WTC11 (cell line): ENCODE data around the gene FHIP1A.

Experiments
- CTCF ChIP-seq: fragments of 200-600 bp; IDR thresholded peaks from 2 replicates; pipeline ENCODE4 v1.8.0; 2022; ENCODE audit warnings: antibody characterized with exemption
- MLX ChIP-seq: sonication (generic); formaldehyde crosslinking; IDR thresholded peaks from 2 replicates; pipeline ENCODE4 v1.8.1; 2023; ENCODE audit warnings: mild to moderate bottlenecking, missing genetic modification reagents, moderate library complexity
- SP1 ChIP-seq: sonication (generic); formaldehyde crosslinking; conservative IDR thresholded peaks from 2 replicates; pipeline ENCODE4 v1.8.1; 2022; ENCODE audit warnings: missing genetic modification reagents
- STAT6 ChIP-seq: sonication (generic); formaldehyde crosslinking; conservative IDR thresholded peaks from 2 replicates; pipeline ENCODE4 v1.8.1; 2023; ENCODE audit warnings: mild to moderate bottlenecking, low read depth, missing genetic modification reagents, moderate library complexity
- TEAD4 ChIP-seq: sonication (generic); formaldehyde crosslinking; IDR thresholded peaks from 2 replicates; pipeline ENCODE4 v1.8.0; 2022; ENCODE audit warnings: mild to moderate bottlenecking, missing genetic modification reagents
- ZNF121 ChIP-seq: sonication (generic); formaldehyde crosslinking; IDR thresholded peaks from 2 replicates; pipeline ENCODE4 v1.8.0; 2023; ENCODE audit warnings: missing genetic modification reagents

- TF ChIP-seq TEAD4 (no peak), STAT6 (no peak), CTCF (no peak), SP1 (CRISPR knock-in tag) (no peak), MLX (no peak), ZNF121 (CRISPR knock-in tag) (no peak)
These were observed 32.4 kb upstream of the FHIP1A start for GRCh38 chr4:151376540-151376939.
